PFSK-1 (cell line): ENCODE results near the gene ADRB2.

Experiments used
- FOXP2 ChIP-seq: optimal IDR thresholded peaks from 2 replicates; pipeline ENCODE3; 2011; ENCODE audit warnings: borderline replicate concordance, control low read depth, inconsistent platforms; ENCODE audit not compliant: insufficient read depth; ENCODE audit errors: extremely low read length, extremely low read depth
- POLR2AphosphoS5 ChIP-seq: IDR thresholded peaks from 2 replicates; pipeline ENCODE4 v1.6.1; 2012; ENCODE audit warnings: low read depth, mild to moderate bottlenecking, control low read depth, low read length, moderate library complexity
- SIN3A ChIP-seq: IDR thresholded peaks from 2 replicates; pipeline ENCODE4 v1.6.1; 2012; ENCODE audit warnings: mild to moderate bottlenecking, low read length, moderate library complexity, borderline replicate concordance; ENCODE audit not compliant: insufficient read depth
- TAF1 ChIP-seq: IDR thresholded peaks from 2 replicates; pipeline ENCODE4 v1.6.1; 2012; ENCODE audit warnings: low read length, control low read depth, borderline replicate concordance; ENCODE audit not compliant: insufficient read depth
- TF ChIP-seq, protein P1 (sequence below), 2 experiments: IDR thresholded peaks; 2 replicates each; pipeline versions ENCODE4 v1.6.1 to v1.8.0; 2011 to 2012; ENCODE audit warnings: low read depth in 2 of 2, low read length in 2 of 2, control low read depth in 1 of 2, inconsistent platforms in 1 of 2, mild to moderate bottlenecking in 1 of 2, moderate library complexity in 1 of 2; ENCODE audit not compliant: insufficient read depth in 1 of 2

- TF ChIP-seq TAF1, result no peak
- TF ChIP-seq SIN3A, result no peak
- TF ChIP-seq POLR2AphosphoS5, result no peak
- TF ChIP-seq, protein P1, sequence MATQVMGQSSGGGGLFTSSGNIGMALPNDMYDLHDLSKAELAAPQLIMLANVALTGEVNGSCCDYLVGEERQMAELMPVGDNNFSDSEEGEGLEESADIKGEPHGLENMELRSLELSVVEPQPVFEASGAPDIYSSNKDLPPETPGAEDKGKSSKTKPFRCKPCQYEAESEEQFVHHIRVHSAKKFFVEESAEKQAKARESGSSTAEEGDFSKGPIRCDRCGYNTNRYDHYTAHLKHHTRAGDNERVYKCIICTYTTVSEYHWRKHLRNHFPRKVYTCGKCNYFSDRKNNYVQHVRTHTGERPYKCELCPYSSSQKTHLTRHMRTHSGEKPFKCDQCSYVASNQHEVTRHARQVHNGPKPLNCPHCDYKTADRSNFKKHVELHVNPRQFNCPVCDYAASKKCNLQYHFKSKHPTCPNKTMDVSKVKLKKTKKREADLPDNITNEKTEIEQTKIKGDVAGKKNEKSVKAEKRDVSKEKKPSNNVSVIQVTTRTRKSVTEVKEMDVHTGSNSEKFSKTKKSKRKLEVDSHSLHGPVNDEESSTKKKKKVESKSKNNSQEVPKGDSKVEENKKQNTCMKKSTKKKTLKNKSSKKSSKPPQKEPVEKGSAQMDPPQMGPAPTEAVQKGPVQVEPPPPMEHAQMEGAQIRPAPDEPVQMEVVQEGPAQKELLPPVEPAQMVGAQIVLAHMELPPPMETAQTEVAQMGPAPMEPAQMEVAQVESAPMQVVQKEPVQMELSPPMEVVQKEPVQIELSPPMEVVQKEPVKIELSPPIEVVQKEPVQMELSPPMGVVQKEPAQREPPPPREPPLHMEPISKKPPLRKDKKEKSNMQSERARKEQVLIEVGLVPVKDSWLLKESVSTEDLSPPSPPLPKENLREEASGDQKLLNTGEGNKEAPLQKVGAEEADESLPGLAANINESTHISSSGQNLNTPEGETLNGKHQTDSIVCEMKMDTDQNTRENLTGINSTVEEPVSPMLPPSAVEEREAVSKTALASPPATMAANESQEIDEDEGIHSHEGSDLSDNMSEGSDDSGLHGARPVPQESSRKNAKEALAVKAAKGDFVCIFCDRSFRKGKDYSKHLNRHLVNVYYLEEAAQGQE (IDR thresholded peaks at IDR 0.05; ENCODE audit: insufficient read depth in 1 of 2, low read depth in 2 of 2, low read length in 2 of 2), result no peak
- TF ChIP-seq FOXP2, result no peak
Observed at GRCh38 chr5:148833925-148834324, 7.5 kb downstream of the ADRB2 start.
